IPS-20b (cell line): ENCODE results near the gene USP12.

ENCODE experiments used
- H3K27ac ChIP-seq: one replicate; pipeline ENCODE4 v1.5.1; 2013; ENCODE audit warnings: low read length
- H3K27me3 ChIP-seq: 2 replicates; pipeline ENCODE4 v1.6.1; 2013; ENCODE audit warnings: mild to moderate bottlenecking, low read length, inconsistent platforms; ENCODE audit not compliant: insufficient read depth
- H3K36me3 ChIP-seq: 2 replicates; pipeline ENCODE4 v1.6.1; 2013; ENCODE audit warnings: low read depth, mild to moderate bottlenecking, inconsistent platforms, low read length, moderate library complexity; ENCODE audit not compliant: insufficient read depth
- H3K4me1 ChIP-seq: 2 replicates; pipeline ENCODE4 v1.6.1; 2013; ENCODE audit warnings: mild to moderate bottlenecking, control low read depth, inconsistent platforms, low read length, moderate library complexity; ENCODE audit not compliant: insufficient read depth
- H3K4me3 ChIP-seq: 2 replicates; pipeline ENCODE4 v1.5.1; 2013; ENCODE audit warnings: mild to moderate bottlenecking, low read length, inconsistent platforms
- H3K9ac ChIP-seq: 2 replicates; pipeline ENCODE4 v1.6.1; 2013; ENCODE audit warnings: low read depth, mild to moderate bottlenecking, inconsistent platforms, low read length, moderate library complexity
- H3K9me3 ChIP-seq: 2 replicates; pipeline ENCODE4 v1.6.1; 2013; ENCODE audit warnings: mild to moderate bottlenecking, low read depth, low read length, inconsistent platforms; ENCODE audit not compliant: insufficient read depth

The USP12 gene

GRCh38 chr13:27168086-27168485 lies 3.5 kb downstream of the USP12 start:
- no peak overlapping the region for H3K4me3 ChIP-seq
- no peaks in the 10 kb centered on the region for H3K36me3 ChIP-seq
- no peak overlapping the region for H3K27ac ChIP-seq
- peaks cover 34% of the 10 kb centered on the region for H3K4me1 ChIP-seq
- H3K27me3 ChIP-seq, result no peaks in the 10 kb centered on the region
- no peaks in the 10 kb centered on the region for H3K9me3 ChIP-seq
- H3K9ac ChIP-seq, result no peak overlapping the region

- no peaks in the 10 kb centered on the region for H3K27me3 ChIP-seq
- H3K27ac ChIP-seq, result no peak overlapping the region
- H3K4me1 ChIP-seq, result peaks cover 29% of the 10 kb centered on the region
- H3K9me3 ChIP-seq, result no peaks in the 10 kb centered on the region
- no peak overlapping the region for H3K4me3 ChIP-seq
- H3K9ac ChIP-seq, result 0 out of 2 replicates have a peak overlapping the region, but pooled peaks have one; percentile 23
- no peaks in the 10 kb centered on the region for H3K36me3 ChIP-seq
These were observed 5.3 kb downstream of the USP12 start for GRCh38 chr13:27166313-27166712.

DNA sequence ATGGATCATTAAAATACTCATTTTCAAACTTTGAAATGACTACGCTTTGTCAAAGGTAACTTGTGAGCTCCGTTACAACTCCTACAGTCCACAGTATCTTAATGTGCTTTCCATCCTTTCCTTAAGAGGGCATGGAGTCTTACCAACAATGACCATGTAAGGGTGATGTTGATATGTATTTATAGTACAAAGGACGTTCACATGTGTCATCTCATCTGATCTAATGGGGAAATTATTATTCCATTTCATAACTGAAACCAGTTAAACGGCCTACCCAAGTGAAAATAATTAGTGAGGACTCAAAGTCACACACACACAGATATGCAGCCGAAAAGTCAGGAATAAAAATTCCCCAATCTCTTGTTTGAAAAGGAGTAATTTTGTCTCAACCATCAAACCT lies 9.6 kb downstream of the USP12 start:
- Histone ChIP-seq H3K9me3 (no peaks in the 10 kb centered on the region), H3K27ac (no peak overlapping the region), H3K4me1 (peaks cover 28% of the 10 kb centered on the region; the same call in 1 of the 2 replicates), H3K27me3 (no peaks in the 10 kb centered on the region), H3K4me3 (no peak overlapping the region), H3K36me3 (no peaks in the 10 kb centered on the region), H3K9ac (no peak overlapping the region)

GRCh38 chr13:27161423-27161822 lies 10.2 kb downstream of the USP12 start:
- Histone ChIP-seq H3K36me3 (no peaks in the 10 kb centered on the region), H3K27ac (no peak overlapping the region), H3K27me3 (no peaks in the 10 kb centered on the region)

DNA sequence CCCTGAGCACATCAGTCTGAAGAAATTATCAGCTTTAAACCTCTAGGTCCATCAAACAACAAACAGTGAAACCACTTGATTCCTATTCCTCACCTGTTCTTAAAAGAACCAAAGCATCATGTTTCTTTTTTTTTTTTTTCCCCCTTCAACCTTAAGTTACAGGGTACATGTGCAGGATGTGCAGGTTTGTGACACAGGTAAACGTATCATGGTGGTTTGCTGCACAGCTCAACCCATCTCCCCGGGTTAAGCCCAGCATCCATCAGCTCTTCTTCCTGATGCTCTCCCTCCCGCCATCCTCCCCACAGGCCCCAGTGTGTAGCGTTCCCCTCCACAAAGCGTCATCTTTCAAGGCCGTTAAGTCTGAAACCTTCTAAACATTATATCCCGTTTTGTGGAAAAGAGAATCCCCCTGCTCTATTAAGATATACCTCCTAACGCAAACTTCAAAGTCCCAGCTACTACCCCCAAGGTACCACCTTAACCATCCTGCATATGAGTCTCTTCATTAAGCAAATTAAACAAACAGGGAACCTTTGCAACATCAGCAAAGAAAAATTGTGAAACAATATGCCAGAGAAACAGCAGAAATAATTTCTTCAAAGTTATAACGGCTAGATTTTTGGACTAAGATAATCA lies 10.8 kb downstream of the USP12 start:
- Histone ChIP-seq H3K4me3 (no peak overlapping the region), H3K27ac (no peak overlapping the region), H3K36me3 (no peaks in the 10 kb centered on the region), H3K9me3 (peaks cover 6% of the 10 kb centered on the region; the same call in 1 of the 2 replicates), H3K9ac (no peak overlapping the region), H3K27me3 (no peaks in the 10 kb centered on the region), H3K4me1 (peaks cover 19% of the 10 kb centered on the region; the same call in 1 of the 2 replicates)

More at GRCh38 chr13:27161423-27161822, 10.2 kb downstream of the USP12 start:
- Histone ChIP-seq H3K4me1 (peaks cover 25% of the 10 kb centered on the region; the same call in 1 of the 2 replicates), H3K9me3 (0 out of 2 replicates have a peak, but pooled peaks cover under 1% of the 10 kb centered on the region), H3K4me3 (no peak overlapping the region), H3K9ac (no peak overlapping the region)

- H3K4me1 ChIP-seq, result peaks cover 19% of the 10 kb centered on the region; the same call in 1 of the 2 replicates
- no peak overlapping the region for H3K27ac ChIP-seq
- peaks cover 6% of the 10 kb centered on the region; the same call in 1 of the 2 replicates for H3K9me3 ChIP-seq
- H3K27me3 ChIP-seq, result no peaks in the 10 kb centered on the region
- no peak overlapping the region for H3K4me3 ChIP-seq
- 0 out of 2 replicates have a peak overlapping the region, but pooled peaks have one; percentile 9 for H3K9ac ChIP-seq
- no peaks in the 10 kb centered on the region for H3K36me3 ChIP-seq
These were observed 11.6 kb downstream of the USP12 start for GRCh38 chr13:27159806-27160563.

DNA sequence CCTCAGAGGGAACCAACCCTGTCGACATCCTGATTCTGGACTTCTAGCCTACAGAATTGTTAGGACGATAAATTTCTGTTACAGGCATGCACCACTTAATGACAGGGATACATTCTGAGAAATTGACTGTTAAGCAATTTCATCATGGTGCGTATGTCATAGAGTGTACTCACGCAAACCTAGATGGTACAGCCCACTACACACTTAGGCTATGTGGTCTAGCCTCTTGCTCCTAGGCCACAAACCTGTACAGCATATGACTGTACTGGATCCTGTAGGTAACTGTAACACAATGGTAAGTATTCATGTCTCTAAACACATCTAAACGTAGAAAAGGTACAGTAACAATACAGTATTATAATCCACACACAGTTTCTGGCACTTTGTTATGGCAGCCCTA lies 13.3 kb downstream of the USP12 start:
- Histone ChIP-seq H3K4me3 (no peak overlapping the region), H3K9ac (no peak overlapping the region), H3K27me3 (no peaks in the 10 kb centered on the region), H3K4me1 (peaks cover 19% of the 10 kb centered on the region; the same call in 1 of the 2 replicates), H3K9me3 (peaks cover 6% of the 10 kb centered on the region; the same call in 1 of the 2 replicates), H3K36me3 (no peaks in the 10 kb centered on the region), H3K27ac (no peak overlapping the region)

- H3K4me1 ChIP-seq, result 0 out of 2 replicates have a peak, but pooled peaks cover 2% of the 10 kb centered on the region
- no peak overlapping the region for H3K9ac ChIP-seq
- H3K27me3 ChIP-seq, result no peaks in the 10 kb centered on the region
- H3K36me3 ChIP-seq, result no peaks in the 10 kb centered on the region
- peaks cover 6% of the 10 kb centered on the region; the same call in 1 of the 2 replicates for H3K9me3 ChIP-seq
- H3K27ac ChIP-seq, result no peak overlapping the region
- H3K4me3 ChIP-seq, result no peak overlapping the region
These were observed 19.6 kb downstream of the USP12 start for GRCh38 chr13:27151798-27152599.

- Histone ChIP-seq H3K27ac (no peak overlapping the region), H3K36me3 (no peaks in the 10 kb centered on the region), H3K27me3 (no peaks in the 10 kb centered on the region), H3K9me3 (no peaks in the 10 kb centered on the region), H3K4me1 (0 out of 2 replicates have a peak, but pooled peaks cover 2% of the 10 kb centered on the region), H3K4me3 (no peak overlapping the region), H3K9ac (no peak overlapping the region)
These were observed 21.9 kb downstream of the USP12 start for GRCh38 chr13:27149702-27150101.

- no peak overlapping the region for H3K9ac ChIP-seq
- no peak overlapping the region for H3K27ac ChIP-seq
- H3K27me3 ChIP-seq, result no peaks in the 10 kb centered on the region
- 0 out of 2 replicates have a peak, but pooled peaks cover 2% of the 10 kb centered on the region for H3K4me1 ChIP-seq
- no peaks in the 10 kb centered on the region for H3K36me3 ChIP-seq
- no peak overlapping the region for H3K4me3 ChIP-seq
- no peaks in the 10 kb centered on the region for H3K9me3 ChIP-seq
These were observed 22.7 kb downstream of the USP12 start for GRCh38 chr13:27148900-27149299.

GRCh38 chr13:27147530-27148170 lies 24.0 kb downstream of the USP12 start:
- Histone ChIP-seq H3K9me3 (no peaks in the 10 kb centered on the region), H3K27ac (no peak overlapping the region), H3K4me3 (no peak overlapping the region), H3K4me1 (0 out of 2 replicates have a peak, but pooled peaks cover 2% of the 10 kb centered on the region), H3K36me3 (no peaks in the 10 kb centered on the region), H3K27me3 (no peaks in the 10 kb centered on the region), H3K9ac (no peak overlapping the region)
